H1 (cell line): ENCODE measurements around the gene SLC35F3. TPM values are rescaled to one million over a fixed set of nuclear protein-coding genes. Genes with fewer than 3 reads are reported as not detected.

Experiments
- HDAC6 ChIP-seq: IDR thresholded peaks from one replicate; pipeline ENCODE4 v1.7.1; 2012; ENCODE audit warnings: low read depth, mild to moderate bottlenecking, inconsistent platforms, low read length, moderate library complexity
- PHF8 ChIP-seq: fragments of 200-600 bp; sonication (generic); conservative IDR thresholded peaks from 2 replicates; pipeline ENCODE4 v1.7.1; 2012; ENCODE audit warnings: low read depth, mild to moderate bottlenecking, inconsistent platforms, low read length, moderate library complexity
- RFX5 ChIP-seq: IDR thresholded peaks from 2 replicates; pipeline ENCODE4 v1.6.1; 2011; ENCODE audit warnings: low read depth, low read length, improper control_type of control experiment, borderline replicate concordance
- SRF ChIP-seq: IDR thresholded peaks from 2 replicates; pipeline ENCODE4 v1.6.1; 2011; ENCODE audit warnings: mild to moderate bottlenecking, low read depth, low read length, moderate library complexity
- polyA plus RNA-seq, 7 experiments: library from polyadenylated mRNA; depleted of rRNA in 3 of 7; stranded (reverse) in 5 of 7; unstranded in 2 of 7; fragments of >200 nt in 5 of 7; fragments of 200-250 nt in 2 of 7; gene quantifications; 1 replicate in 5 of 7; 2 replicates in 1 of 7; 4 replicates in 1 of 7; pipeline versions ENCODE4 v1.2.1 to v1.2.3, GENCODE V29; 2011 to 2013; ENCODE audit warnings: missing spikeins in 2 of 7, mixed read lengths in 2 of 7
- total RNA-seq: library from RNA; stranded (reverse); fragmentation: NEBNext Ultra II Directional; extraction: Animal tissue kit (Norgen Biotek cat#: 25700); gene quantifications from 2 replicates; pipeline ENCODE4 v1.2.1, GENCODE V29; 2021
- TF ChIP-seq, protein P1 (sequence below): IDR thresholded peaks from 2 replicates; pipeline ENCODE4 v1.6.1; 2011; ENCODE audit warnings: low read length, improper control_type of control experiment

Gene SLC35F3
- total and polyA plus RNA-seq, 2 of the 8 experiments (the other 6 are each of a cell fraction or from before 2014, with no cell fraction given) = 0.78 to 1.2 TPM

DNA sequence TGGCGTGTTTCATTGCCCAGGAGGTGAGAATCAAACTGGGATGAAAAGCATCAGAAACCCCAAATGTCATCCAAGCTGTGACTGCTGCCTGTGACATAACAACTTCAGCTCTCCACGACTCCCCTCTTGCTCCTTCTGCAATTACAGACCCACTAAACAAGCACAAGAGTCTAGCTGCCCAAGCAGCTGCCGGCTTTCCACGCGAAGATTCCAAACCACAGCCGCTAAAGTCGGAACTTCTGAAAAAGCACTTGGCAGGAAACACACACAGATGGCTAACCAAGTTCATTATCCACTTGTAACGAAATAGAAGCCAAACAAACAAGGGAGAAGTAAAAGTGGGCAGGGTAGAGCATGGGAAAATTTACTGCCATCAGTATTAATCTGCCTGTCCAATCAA, 198.1 kb downstream of the SLC35F3 start (continued):
- TF ChIP-seq, protein P1, sequence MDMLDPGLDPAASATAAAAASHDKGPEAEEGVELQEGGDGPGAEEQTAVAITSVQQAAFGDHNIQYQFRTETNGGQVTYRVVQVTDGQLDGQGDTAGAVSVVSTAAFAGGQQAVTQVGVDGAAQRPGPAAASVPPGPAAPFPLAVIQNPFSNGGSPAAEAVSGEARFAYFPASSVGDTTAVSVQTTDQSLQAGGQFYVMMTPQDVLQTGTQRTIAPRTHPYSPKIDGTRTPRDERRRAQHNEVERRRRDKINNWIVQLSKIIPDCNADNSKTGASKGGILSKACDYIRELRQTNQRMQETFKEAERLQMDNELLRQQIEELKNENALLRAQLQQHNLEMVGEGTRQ = no peak
- TF ChIP-seq SRF (no peak), PHF8 (no peak), RFX5 (no peak), HDAC6 (no peak)
